Measurements from ENCODE around the gene PPP1R18.
"Not testable (repeated sequence)": the region's sequence is repeated elsewhere in the genome, so short reads cannot be mapped to it uniquely, and the experiment has no call there.

PPP1R18 gene

GRCh38 chr6:30676660-30677285, 9.7 kb downstream of the PPP1R18 start:
- TF ChIP-seq ZNF274 (IDR thresholded peaks at IDR 0.05; ENCODE audit: low read depth, low read length), result no peak
- H3K4me3 ChIP-seq (ENCODE audit: low read length), result no peak overlapping the region

GRCh38 chr6:30672445-30673253, 13.8 kb downstream of the PPP1R18 start, which contains the start of gene DHX16:
Gene DHX16 (minus strand): TSS chr6:30673006. CDS start chr6:30672841, 165 bp downstream.
- no peak for TF ChIP-seq ZNF274 (IDR thresholded peaks at IDR 0.05; ENCODE audit: low read depth, low read length)
- H3K4me3 ChIP-seq (ENCODE audit: low read length), result peak within 1 kb of the TSS; percentile 95

GRCh38 chr6:30670760-30671527, 15.5 kb downstream of the PPP1R18 start:
- no peak for TF ChIP-seq ZNF274 (IDR thresholded peaks at IDR 0.05; ENCODE audit: low read depth, low read length)
- H3K4me3 ChIP-seq (ENCODE audit: low read length), result no peak overlapping the region

- H3K4me3 ChIP-seq (ENCODE audit: low read length), result not testable (repeated sequence)
Measured at GRCh38 chr6:30666300-30666699, 20.1 kb downstream of the PPP1R18 start.

GRCh38 chr6:30664994-30665767, 21.3 kb downstream of the PPP1R18 start:
- H3K4me3 ChIP-seq (ENCODE audit: low read length), result no peak overlapping the region
- no peak for TF ChIP-seq ZNF274 (IDR thresholded peaks at IDR 0.05; ENCODE audit: low read depth, low read length)

- H3K4me3 ChIP-seq (ENCODE audit: low read length), result not testable (repeated sequence)
Measured at GRCh38 chr6:30657922-30658321, 28.5 kb downstream of the PPP1R18 start.

GRCh38 chr6:30657454-30657853, 29.0 kb downstream of the PPP1R18 start:
- no peak overlapping the region for H3K4me3 ChIP-seq (ENCODE audit: low read length)
- no peak for TF ChIP-seq ZNF274 (IDR thresholded peaks at IDR 0.05; ENCODE audit: low read depth, low read length)

- TF ChIP-seq ZNF274 (IDR thresholded peaks at IDR 0.05; ENCODE audit: low read depth, low read length), result no peak
- H3K4me3 ChIP-seq (ENCODE audit: low read length), result no peak overlapping the region
Measured at GRCh38 chr6:30656513-30656912, 29.9 kb downstream of the PPP1R18 start.

GRCh38 chr6:30655743-30656094, 30.7 kb downstream of the PPP1R18 start:
- no peak overlapping the region for H3K4me3 ChIP-seq (ENCODE audit: low read length)
- no peak for TF ChIP-seq ZNF274 (IDR thresholded peaks at IDR 0.05; ENCODE audit: low read depth, low read length)

GRCh38 chr6:30654798-30655742, 31.4 kb downstream of the PPP1R18 start:
- TF ChIP-seq ZNF274 (IDR thresholded peaks at IDR 0.05; ENCODE audit: low read depth, low read length), result no peak
- no peak overlapping the region for H3K4me3 ChIP-seq (ENCODE audit: low read length)

- no peak for TF ChIP-seq ZNF274 (IDR thresholded peaks at IDR 0.05; ENCODE audit: low read depth, low read length)
- no peak overlapping the region for H3K4me3 ChIP-seq (ENCODE audit: low read length)
Measured at GRCh38 chr6:30651143-30651542, 35.3 kb downstream of the PPP1R18 start.

GRCh38 chr6:30647242-30648116, 39.0 kb downstream of the PPP1R18 start:
- TF ChIP-seq ZNF274 (IDR thresholded peaks at IDR 0.05; ENCODE audit: low read depth, low read length), result no peak
- peak overlapping the region; percentile 90 for H3K4me3 ChIP-seq (ENCODE audit: low read length)
